Measurements from ENCODE around the gene IGSF21. TPM values are rescaled to one million over a fixed set of nuclear protein-coding genes. Genes with fewer than 3 reads are reported as not detected.

The IGSF21 gene
- total and polyA plus RNA-seq, 2 of the 8 experiments (the other 6 are each of a cell fraction or from before 2014, with no cell fraction given): 22.5 to 28.5 TPM

- no peak for TF ChIP-seq E2F6 (IDR thresholded peaks at IDR 0.05)
- TF ChIP-seq SP2 (IDR thresholded peaks at IDR 0.05; ENCODE audit: low read length): no peak
- no peak for TF ChIP-seq ATF3 (IDR thresholded peaks at IDR 0.05; ENCODE audit: insufficient read depth, low read depth, low read length)
- TF ChIP-seq BRCA1 (IDR thresholded peaks at IDR 0.05; ENCODE audit: low read depth, low read length): no peak
- no peak for TF ChIP-seq SRF (IDR thresholded peaks at IDR 0.05; ENCODE audit: low read depth, low read length)
These were observed 12.3 kb downstream of the IGSF21 start (continued) for GRCh38 chr1:18119771-18120377.
